Neural cell (in vitro differentiated cells): Measurements from ENCODE around the gene UBE2K.
"Not testable (repeated sequence)": the region's sequence is repeated elsewhere in the genome, so short reads cannot be mapped to it uniquely, and the experiment has no call there.

Source experiments
- EP300 ChIP-seq: fragments of 450-650 bp; conservative IDR thresholded peaks from 2 replicates; pipeline ENCODE4 v1.6.1; 2014; ENCODE audit warnings: antibody characterized with exemption, mild to moderate bottlenecking, moderate library complexity; ENCODE audit not compliant: poor library complexity, severe bottlenecking
- EZH2 ChIP-seq: fragments of 200-600, 300-800 bp; shearing (Covaris generic), sonication (generic); IDR thresholded peaks from 2 replicates; pipeline ENCODE4 v1.6.1; 2014; ENCODE audit warnings: antibody characterized with exemption, low read length, borderline replicate concordance, mild to moderate bottlenecking; ENCODE audit not compliant: insufficient read depth, poor library complexity, severe bottlenecking
- MXI1 ChIP-seq: fragments of 450-650 bp; conservative IDR thresholded peaks from 2 replicates; pipeline ENCODE4 v1.6.1; 2014; ENCODE audit warnings: antibody characterized with exemption, mild to moderate bottlenecking; ENCODE audit not compliant: poor library complexity, severe bottlenecking
- POLR2AphosphoS5 ChIP-seq: IDR thresholded peaks from 2 replicates; pipeline ENCODE4 v1.6.1; 2012
- RAD21 ChIP-seq: fragments of 450-650 bp; conservative IDR thresholded peaks from 2 replicates; pipeline ENCODE4 v1.6.1; 2014; ENCODE audit warnings: antibody characterized with exemption, mild to moderate bottlenecking, moderate library complexity
- SMC3 ChIP-seq: fragments of 450-650 bp; conservative IDR thresholded peaks from 2 replicates; pipeline ENCODE4 v1.6.1; 2014; ENCODE audit warnings: antibody characterized with exemption, mild to moderate bottlenecking, moderate library complexity; ENCODE audit not compliant: poor library complexity
- TAF1 ChIP-seq: IDR thresholded peaks from 2 replicates; pipeline ENCODE4 v1.6.1; 2012; ENCODE audit warnings: low read depth
- TF ChIP-seq, protein P1 (sequence below): fragments of 450-650 bp; IDR thresholded peaks from 2 replicates; pipeline ENCODE4 v1.5.1; 2014; ENCODE audit warnings: antibody characterized with exemption, mild to moderate bottlenecking, moderate library complexity; ENCODE audit not compliant: poor library complexity, severe bottlenecking
- TF ChIP-seq, protein P2 (sequence below): IDR thresholded peaks from 2 replicates; pipeline ENCODE4 v1.6.1; 2012; ENCODE audit warnings: borderline replicate concordance

DNA sequence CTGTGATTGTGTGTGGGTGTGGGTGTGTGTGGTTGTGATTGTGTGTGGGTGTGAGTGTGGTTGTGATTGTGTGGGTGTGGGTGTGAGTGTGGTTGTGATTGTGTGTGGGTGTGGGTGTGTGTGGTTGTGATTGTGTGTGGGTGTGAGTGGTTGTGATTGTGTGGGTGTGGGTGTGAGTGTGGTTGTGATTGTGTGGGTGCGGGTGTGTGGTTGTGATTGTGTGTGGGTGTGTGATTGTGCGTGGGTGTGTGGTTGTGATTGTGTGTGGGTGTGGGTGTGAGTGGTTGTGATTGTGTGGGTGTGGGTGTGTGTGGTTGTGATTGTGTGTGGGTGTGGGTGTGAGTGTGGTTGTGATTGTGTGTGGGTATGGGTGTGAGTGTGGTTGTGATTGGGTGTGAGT lies 115.8 kb downstream of the UBE2K start:
- TF ChIP-seq, protein P1, sequence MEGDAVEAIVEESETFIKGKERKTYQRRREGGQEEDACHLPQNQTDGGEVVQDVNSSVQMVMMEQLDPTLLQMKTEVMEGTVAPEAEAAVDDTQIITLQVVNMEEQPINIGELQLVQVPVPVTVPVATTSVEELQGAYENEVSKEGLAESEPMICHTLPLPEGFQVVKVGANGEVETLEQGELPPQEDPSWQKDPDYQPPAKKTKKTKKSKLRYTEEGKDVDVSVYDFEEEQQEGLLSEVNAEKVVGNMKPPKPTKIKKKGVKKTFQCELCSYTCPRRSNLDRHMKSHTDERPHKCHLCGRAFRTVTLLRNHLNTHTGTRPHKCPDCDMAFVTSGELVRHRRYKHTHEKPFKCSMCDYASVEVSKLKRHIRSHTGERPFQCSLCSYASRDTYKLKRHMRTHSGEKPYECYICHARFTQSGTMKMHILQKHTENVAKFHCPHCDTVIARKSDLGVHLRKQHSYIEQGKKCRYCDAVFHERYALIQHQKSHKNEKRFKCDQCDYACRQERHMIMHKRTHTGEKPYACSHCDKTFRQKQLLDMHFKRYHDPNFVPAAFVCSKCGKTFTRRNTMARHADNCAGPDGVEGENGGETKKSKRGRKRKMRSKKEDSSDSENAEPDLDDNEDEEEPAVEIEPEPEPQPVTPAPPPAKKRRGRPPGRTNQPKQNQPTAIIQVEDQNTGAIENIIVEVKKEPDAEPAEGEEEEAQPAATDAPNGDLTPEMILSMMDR, result not testable (repeated sequence)
- not testable (repeated sequence) for TF ChIP-seq TAF1, SMC3, POLR2AphosphoS5, EP300, EZH2, RAD21, MXI1
- TF ChIP-seq, protein P2, sequence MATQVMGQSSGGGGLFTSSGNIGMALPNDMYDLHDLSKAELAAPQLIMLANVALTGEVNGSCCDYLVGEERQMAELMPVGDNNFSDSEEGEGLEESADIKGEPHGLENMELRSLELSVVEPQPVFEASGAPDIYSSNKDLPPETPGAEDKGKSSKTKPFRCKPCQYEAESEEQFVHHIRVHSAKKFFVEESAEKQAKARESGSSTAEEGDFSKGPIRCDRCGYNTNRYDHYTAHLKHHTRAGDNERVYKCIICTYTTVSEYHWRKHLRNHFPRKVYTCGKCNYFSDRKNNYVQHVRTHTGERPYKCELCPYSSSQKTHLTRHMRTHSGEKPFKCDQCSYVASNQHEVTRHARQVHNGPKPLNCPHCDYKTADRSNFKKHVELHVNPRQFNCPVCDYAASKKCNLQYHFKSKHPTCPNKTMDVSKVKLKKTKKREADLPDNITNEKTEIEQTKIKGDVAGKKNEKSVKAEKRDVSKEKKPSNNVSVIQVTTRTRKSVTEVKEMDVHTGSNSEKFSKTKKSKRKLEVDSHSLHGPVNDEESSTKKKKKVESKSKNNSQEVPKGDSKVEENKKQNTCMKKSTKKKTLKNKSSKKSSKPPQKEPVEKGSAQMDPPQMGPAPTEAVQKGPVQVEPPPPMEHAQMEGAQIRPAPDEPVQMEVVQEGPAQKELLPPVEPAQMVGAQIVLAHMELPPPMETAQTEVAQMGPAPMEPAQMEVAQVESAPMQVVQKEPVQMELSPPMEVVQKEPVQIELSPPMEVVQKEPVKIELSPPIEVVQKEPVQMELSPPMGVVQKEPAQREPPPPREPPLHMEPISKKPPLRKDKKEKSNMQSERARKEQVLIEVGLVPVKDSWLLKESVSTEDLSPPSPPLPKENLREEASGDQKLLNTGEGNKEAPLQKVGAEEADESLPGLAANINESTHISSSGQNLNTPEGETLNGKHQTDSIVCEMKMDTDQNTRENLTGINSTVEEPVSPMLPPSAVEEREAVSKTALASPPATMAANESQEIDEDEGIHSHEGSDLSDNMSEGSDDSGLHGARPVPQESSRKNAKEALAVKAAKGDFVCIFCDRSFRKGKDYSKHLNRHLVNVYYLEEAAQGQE, result not testable (repeated sequence)
